ENCODE measurements around the gene KCNH1. TPM values are rescaled to one million over a fixed set of nuclear protein-coding genes. Genes with fewer than 3 reads are reported as not detected.
"Not testable (repeated sequence)": the region's sequence is repeated elsewhere in the genome, so short reads cannot be mapped to it uniquely, and the experiment has no call there.

KCNH1 gene
- polyA plus RNA-seq, 3 donors from 2014 or later: not detected

- H3K36me3 Mint-ChIP-seq: no peaks in the 10 kb centered on the region
- H3K27ac Mint-ChIP-seq: no peak overlapping the region
- H3K4me3 Mint-ChIP-seq: no peak overlapping the region
- H3K4me1 Mint-ChIP-seq: no peaks in the 10 kb centered on the region
- DNase-seq: no peak
- no peaks in the 10 kb centered on the region for H3K9me3 Mint-ChIP-seq
- peaks cover 1 to 4% (median 3%) of the 10 kb centered on the region in 3 donors for H3K27me3 Mint-ChIP-seq (ENCODE audit: low read depth in 3 of 3)
Measured at GRCh38 chr1:211088156-211088555, 45.8 kb downstream of the KCNH1 start.

GRCh38 chr1:211082824-211083223 lies 51.1 kb downstream of the KCNH1 start:
- no peaks in the 10 kb centered on the region for H3K4me1 Mint-ChIP-seq
- peaks cover 0 to 2% (median 0%) of the 10 kb centered on the region in 6 donors for H3K9me3 Mint-ChIP-seq
- no peaks in the 10 kb centered on the region for H3K36me3 Mint-ChIP-seq
- no peak overlapping the region for H3K4me3 Mint-ChIP-seq
- DNase-seq: no peak
- peaks cover 1 to 7% (median 4%) of the 10 kb centered on the region in 3 donors for H3K27me3 Mint-ChIP-seq (ENCODE audit: low read depth in 3 of 3)
- H3K27ac Mint-ChIP-seq: no peak overlapping the region

DNA sequence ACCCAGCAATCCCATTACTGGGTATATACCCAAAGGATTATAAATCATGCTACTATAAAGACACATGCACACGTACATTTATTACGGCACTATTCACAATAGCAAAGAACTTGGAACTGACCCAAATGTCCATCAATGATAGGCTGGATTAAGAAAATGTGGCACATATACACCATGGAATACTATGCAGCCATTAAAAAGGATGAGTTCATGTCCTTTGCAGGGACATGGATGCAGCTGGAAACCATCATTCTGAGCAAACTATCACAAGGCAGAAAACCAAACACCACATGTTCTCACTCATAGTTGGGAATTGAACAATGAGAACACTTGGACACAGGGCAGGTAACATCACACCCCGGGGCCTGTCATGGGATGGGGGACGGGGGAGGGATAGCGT lies 52.5 kb downstream of the KCNH1 start:
- not testable (repeated sequence) for H3K4me1 Mint-ChIP-seq; H3K27me3 Mint-ChIP-seq (ENCODE audit: low read depth in 3 of 3); H3K4me3 Mint-ChIP-seq; H3K9me3 Mint-ChIP-seq; DNase-seq; H3K36me3 Mint-ChIP-seq; H3K27ac Mint-ChIP-seq

DNA sequence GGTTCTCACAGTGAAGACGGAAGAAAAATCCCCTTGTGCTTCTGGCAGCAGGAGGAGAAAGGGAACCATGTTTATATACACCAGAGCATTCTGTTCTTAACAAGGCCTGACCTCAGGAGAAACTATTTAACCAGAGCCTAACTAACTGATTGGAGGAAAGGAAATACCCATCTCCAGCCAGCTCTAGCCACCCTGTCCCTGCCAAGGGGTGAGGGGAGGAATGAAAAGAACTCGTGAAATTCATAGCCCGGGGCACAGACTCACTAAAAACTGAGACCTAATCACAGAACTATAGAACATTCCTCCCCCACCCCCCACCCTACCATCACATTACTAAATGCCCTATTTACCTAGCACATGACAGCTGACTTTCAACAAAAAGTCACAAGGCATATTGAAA lies 65.0 kb downstream of the KCNH1 start:
- no peak for DNase-seq
- H3K9me3 Mint-ChIP-seq: no peaks in the 10 kb centered on the region
- no peak overlapping the region for H3K4me3 Mint-ChIP-seq
- H3K27me3 Mint-ChIP-seq (ENCODE audit: low read depth in 3 of 3): peaks cover 2 to 14% (median 7%) of the 10 kb centered on the region in 3 donors
- no peaks in the 10 kb centered on the region for H3K36me3 Mint-ChIP-seq
- H3K27ac Mint-ChIP-seq: no peak overlapping the region
- no peaks in the 10 kb centered on the region for H3K4me1 Mint-ChIP-seq

DNA sequence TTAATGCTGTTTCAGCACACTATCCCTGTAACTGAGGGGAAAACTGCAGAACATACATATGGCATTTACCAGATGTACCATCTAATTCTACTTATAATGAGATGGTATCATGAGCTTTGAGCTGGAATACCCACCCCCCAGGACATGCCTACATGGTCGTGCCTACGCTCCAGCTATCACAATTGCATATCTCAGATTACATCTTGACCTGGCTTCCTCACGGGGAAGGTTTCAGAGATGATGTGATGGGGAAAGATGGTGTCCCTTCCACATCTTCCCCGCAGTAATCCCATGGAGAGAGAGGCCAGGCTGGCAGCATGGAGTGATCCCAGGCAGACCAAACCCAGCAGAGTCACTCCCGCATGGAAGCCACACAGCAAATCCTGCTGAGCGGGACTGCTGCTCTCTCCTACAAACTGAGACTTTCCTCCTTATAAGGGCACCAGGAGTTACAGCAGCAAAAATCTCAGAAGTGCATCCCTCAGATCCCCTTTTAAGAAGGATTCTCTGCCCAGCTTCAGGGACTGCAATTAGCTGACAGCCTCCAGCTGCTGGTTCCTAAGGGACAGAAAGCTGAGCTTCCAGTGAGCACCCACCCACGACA lies 67.1 kb downstream of the KCNH1 start:
- Mint-ChIP-seq H3K4me1 (no peaks in the 10 kb centered on the region), H3K36me3 (no peaks in the 10 kb centered on the region), H3K4me3 (no peak overlapping the region), H3K9me3 (peaks cover 0 to 5% (median 0%) of the 10 kb centered on the region in 6 donors), H3K27me3 (ENCODE audit: low read depth in 3 of 3) (peaks cover 2 to 8% (median 4%) of the 10 kb centered on the region in 3 donors), H3K27ac (no peak overlapping the region)
- no peak for DNase-seq

- not testable (repeated sequence) for H3K9me3 Mint-ChIP-seq; H3K4me1 Mint-ChIP-seq; DNase-seq; H3K36me3 Mint-ChIP-seq; H3K27me3 Mint-ChIP-seq (ENCODE audit: low read depth in 3 of 3); H3K4me3 Mint-ChIP-seq; H3K27ac Mint-ChIP-seq
Measured at GRCh38 chr1:211041838-211042237, 92.1 kb downstream of the KCNH1 start.

DNA sequence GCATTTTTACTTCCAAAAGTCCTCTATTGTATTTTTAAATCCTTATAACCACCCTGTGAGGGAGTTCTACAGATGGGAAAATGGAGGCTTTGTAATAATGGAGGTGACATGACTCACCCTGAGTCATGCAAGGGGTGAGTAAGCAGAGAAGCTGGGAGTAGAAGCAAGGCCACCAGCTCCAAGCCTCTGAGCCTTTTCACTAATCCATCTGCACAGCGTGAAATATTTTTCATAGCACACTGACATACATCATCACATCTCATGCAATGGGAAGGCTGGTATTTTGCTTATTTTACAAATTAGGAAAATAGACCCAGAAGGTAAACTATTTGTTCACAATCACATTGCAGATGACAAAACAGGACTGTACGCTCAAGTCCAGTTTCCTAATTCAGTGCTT lies 96.9 kb downstream of the KCNH1 start:
- no peaks in the 10 kb centered on the region for H3K4me1 Mint-ChIP-seq
- H3K9me3 Mint-ChIP-seq: no peaks in the 10 kb centered on the region
- H3K4me3 Mint-ChIP-seq: no peak overlapping the region
- no peaks in the 10 kb centered on the region for H3K36me3 Mint-ChIP-seq
- peaks cover 0 to 5% (median 1%) of the 10 kb centered on the region in 3 donors for H3K27me3 Mint-ChIP-seq (ENCODE audit: low read depth in 3 of 3)
- no peak overlapping the region for H3K27ac Mint-ChIP-seq
- no peak for DNase-seq

DNA sequence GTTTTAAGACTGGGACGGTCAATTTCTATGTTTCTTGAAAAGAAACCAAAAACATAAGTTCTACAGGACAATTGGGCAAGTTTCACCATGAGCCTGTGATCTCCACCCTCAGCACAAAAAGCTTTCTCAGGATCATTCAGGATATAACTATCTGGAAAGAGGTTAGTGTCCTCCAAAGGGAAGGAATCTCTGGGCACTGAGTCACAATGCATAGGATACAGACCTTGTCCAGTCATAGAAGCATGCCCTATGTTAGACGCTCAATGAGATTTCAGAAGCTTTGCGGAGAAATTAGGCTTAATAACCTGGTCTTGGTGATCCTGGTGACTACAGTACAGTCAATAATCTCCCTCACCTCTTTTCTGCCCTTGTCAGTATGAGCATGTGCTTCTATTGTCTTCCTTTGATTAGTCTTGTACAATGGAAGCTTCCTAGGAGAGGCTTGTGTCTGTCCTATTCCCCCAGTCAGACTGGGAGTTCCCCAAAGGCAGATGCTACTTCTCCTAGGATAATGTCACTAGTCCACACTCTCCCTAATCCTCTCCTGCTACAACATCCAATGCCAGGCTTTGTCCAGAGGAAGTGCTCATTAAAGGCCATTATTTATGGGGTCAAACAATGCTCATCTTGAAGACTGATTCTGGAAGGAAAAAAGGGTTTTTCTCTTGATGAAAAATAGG lies 97.4 kb downstream of the KCNH1 start:
- DNase-seq: no peak
- Mint-ChIP-seq H3K9me3 (no peaks in the 10 kb centered on the region), H3K4me3 (no peak overlapping the region), H3K36me3 (no peaks in the 10 kb centered on the region), H3K4me1 (no peaks in the 10 kb centered on the region), H3K27me3 (ENCODE audit: low read depth in 3 of 3) (peaks cover 0 to 5% (median 1%) of the 10 kb centered on the region in 3 donors), H3K27ac (no peak overlapping the region)

GRCh38 chr1:211035821-211036380 lies 98.0 kb downstream of the KCNH1 start:
- no peak for DNase-seq
- Mint-ChIP-seq H3K36me3 (no peaks in the 10 kb centered on the region), H3K4me1 (no peaks in the 10 kb centered on the region), H3K27me3 (ENCODE audit: low read depth in 3 of 3) (peaks cover 0 to 5% (median 1%) of the 10 kb centered on the region in 3 donors), H3K4me3 (no peak overlapping the region), H3K9me3 (no peaks in the 10 kb centered on the region), H3K27ac (no peak overlapping the region)

DNA sequence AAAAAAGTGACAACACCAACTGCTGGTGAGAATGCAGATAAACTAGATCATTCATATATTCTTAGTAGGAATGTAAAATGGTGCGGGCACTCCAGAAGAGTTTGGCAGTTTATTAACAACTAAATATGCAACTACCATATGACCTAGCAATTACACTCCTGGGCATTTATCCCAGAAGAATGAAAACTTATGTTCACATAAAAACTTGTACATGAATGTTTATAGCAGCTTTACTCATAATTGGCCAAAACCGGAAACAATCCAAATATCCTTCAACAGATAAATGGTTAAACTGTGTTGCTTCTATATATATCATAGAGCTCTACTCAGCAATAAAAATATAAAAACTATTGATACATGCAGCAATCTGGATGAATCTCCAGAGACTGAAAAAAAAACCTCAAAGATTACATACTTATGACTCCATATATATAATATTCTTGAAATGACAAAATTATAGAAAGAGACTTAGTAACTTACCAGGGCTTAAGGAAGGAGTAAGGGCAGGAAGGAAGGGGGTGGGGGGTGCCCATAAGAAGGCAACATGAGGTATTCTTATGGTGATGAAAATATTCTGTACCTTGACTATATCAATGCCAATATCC lies 99.9 kb downstream of the KCNH1 start:
- Mint-ChIP-seq H3K4me1 (no peaks in the 10 kb centered on the region), H3K36me3 (no peaks in the 10 kb centered on the region)
- no peak for DNase-seq

GRCh38 chr1:211024901-211025300 lies 109.0 kb downstream of the KCNH1 start:
- Mint-ChIP-seq H3K27me3 (ENCODE audit: low read depth in 3 of 3) (peaks cover 6 to 10% (median 6%) of the 10 kb centered on the region in 3 donors), H3K36me3 (no peaks in the 10 kb centered on the region), H3K4me3 (no peak overlapping the region), H3K27ac (no peak overlapping the region), H3K4me1 (no peaks in the 10 kb centered on the region), H3K9me3 (peaks cover 0 to 5% (median 0%) of the 10 kb centered on the region in 6 donors)
- DNase-seq: no peak

More for the DNA sequence above, 99.9 kb downstream of the KCNH1 start:
- Mint-ChIP-seq H3K9me3 (no peaks in the 10 kb centered on the region), H3K4me3 (no peak overlapping the region), H3K27ac (no peak overlapping the region), H3K27me3 (ENCODE audit: low read depth in 3 of 3) (peaks cover 0 to 9% (median 1%) of the 10 kb centered on the region in 3 donors)

GRCh38 chr1:211019266-211019665 lies 114.7 kb downstream of the KCNH1 start:
- Mint-ChIP-seq H3K36me3 (peaks cover 0 to 3% (median 0%) of the 10 kb centered on the region in 3 donors), H3K27me3 (ENCODE audit: low read depth in 3 of 3) (peaks cover 6 to 11% (median 7%) of the 10 kb centered on the region in 3 donors), H3K4me3 (no peak overlapping the region), H3K27ac (no peak overlapping the region), H3K9me3 (peaks cover 0 to 3% (median 0%) of the 10 kb centered on the region in 6 donors), H3K4me1 (no peaks in the 10 kb centered on the region)
- no peak for DNase-seq

DNA sequence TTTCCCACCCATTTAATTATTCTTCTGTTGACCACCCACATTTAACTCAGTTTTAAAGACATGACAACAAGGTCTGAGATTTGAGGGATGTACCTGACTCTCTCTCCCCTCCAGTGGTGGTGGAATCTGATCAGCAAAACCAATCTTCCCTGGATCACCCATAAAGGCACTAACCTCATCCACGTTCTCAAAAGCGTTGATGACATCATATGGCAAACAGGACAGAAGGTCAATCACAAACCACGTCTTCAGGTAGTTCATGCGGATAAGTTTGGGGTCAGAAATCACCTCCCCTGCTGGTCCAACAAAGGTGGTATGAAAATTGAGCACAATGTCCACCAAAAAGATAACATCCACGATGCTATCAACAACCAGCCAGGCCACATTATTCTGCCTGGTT lies 115.3 kb downstream of the KCNH1 start:
- no peaks in the 10 kb centered on the region for H3K4me1 Mint-ChIP-seq
- no peak overlapping the region for H3K4me3 Mint-ChIP-seq
- peaks cover 0 to 3% (median 0%) of the 10 kb centered on the region in 6 donors for H3K9me3 Mint-ChIP-seq
- peaks cover 5 to 11% (median 10%) of the 10 kb centered on the region in 3 donors for H3K27me3 Mint-ChIP-seq (ENCODE audit: low read depth in 3 of 3)
- no peak overlapping the region for H3K27ac Mint-ChIP-seq
- peaks cover 0 to 3% (median 0%) of the 10 kb centered on the region in 3 donors for H3K36me3 Mint-ChIP-seq
- no peak for DNase-seq

GRCh38 chr1:211017075-211017718 lies 116.8 kb downstream of the KCNH1 start:
- Mint-ChIP-seq H3K4me3 (no peak overlapping the region), H3K27ac (no peak overlapping the region)

More at GRCh38 chr1:211017075-211017718, 116.8 kb downstream of the KCNH1 start:
- peaks cover 0 to 3% (median 0%) of the 10 kb centered on the region in 3 donors for H3K36me3 Mint-ChIP-seq
- no peak for DNase-seq
- peaks cover 0 to 3% (median 0%) of the 10 kb centered on the region in 6 donors for H3K9me3 Mint-ChIP-seq
- peaks cover 5 to 13% (median 13%) of the 10 kb centered on the region in 3 donors for H3K27me3 Mint-ChIP-seq (ENCODE audit: low read depth in 3 of 3)
- no peaks in the 10 kb centered on the region for H3K4me1 Mint-ChIP-seq
